ENCODE data around the gene PHACTR1. TPM values are rescaled to one million over a fixed set of nuclear protein-coding genes. Genes with fewer than 3 reads are reported as not detected.

Gene PHACTR1
- total RNA-seq, 1 donor from 2014 or later = 8.5 TPM

GRCh38 chr6:13248053-13248452 is 531.5 kb downstream of the PHACTR1 start:
- H4K20me1 ChIP-seq (ENCODE audit: insufficient read depth, low read length) = no peaks in the 10 kb centered on the region
- H3K4me1 ChIP-seq (ENCODE audit: insufficient read depth, low read length) = no peaks in the 10 kb centered on the region
- no peak overlapping the region for H3K4me3 Mint-ChIP-seq (ENCODE audit: unreplicated experiment)
- TF ChIP-seq, protein P1, sequence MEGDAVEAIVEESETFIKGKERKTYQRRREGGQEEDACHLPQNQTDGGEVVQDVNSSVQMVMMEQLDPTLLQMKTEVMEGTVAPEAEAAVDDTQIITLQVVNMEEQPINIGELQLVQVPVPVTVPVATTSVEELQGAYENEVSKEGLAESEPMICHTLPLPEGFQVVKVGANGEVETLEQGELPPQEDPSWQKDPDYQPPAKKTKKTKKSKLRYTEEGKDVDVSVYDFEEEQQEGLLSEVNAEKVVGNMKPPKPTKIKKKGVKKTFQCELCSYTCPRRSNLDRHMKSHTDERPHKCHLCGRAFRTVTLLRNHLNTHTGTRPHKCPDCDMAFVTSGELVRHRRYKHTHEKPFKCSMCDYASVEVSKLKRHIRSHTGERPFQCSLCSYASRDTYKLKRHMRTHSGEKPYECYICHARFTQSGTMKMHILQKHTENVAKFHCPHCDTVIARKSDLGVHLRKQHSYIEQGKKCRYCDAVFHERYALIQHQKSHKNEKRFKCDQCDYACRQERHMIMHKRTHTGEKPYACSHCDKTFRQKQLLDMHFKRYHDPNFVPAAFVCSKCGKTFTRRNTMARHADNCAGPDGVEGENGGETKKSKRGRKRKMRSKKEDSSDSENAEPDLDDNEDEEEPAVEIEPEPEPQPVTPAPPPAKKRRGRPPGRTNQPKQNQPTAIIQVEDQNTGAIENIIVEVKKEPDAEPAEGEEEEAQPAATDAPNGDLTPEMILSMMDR (IDR thresholded peaks at IDR 0.05; ENCODE audit: insufficient read depth, low read depth, low read length) = no peak
- TF ChIP-seq EZH2 (IDR thresholded peaks at IDR 0.05; ENCODE audit: insufficient read depth, low read length) = no peak
- no peaks in the 10 kb centered on the region for H3K36me3 ChIP-seq (ENCODE audit: insufficient read depth, low read length)
- DNase-seq (ENCODE audit: low read depth) (peak; percentile 81), FAIRE-seq (no peak)
- H2AFZ ChIP-seq (ENCODE audit: low read depth, low read length) = peak overlapping the region; percentile 43
- no peaks in the 10 kb centered on the region for H3K27me3 ChIP-seq (ENCODE audit: insufficient read depth, low read length)
- H3K4me1 Mint-ChIP-seq (ENCODE audit: low read depth, unreplicated experiment) = peaks cover 10% of the 10 kb centered on the region
- no peaks in the 10 kb centered on the region for H3K79me2 ChIP-seq (ENCODE audit: insufficient read depth, low read length)
- H3K36me3 Mint-ChIP-seq (ENCODE audit: low read depth, unreplicated experiment) = peaks cover 4% of the 10 kb centered on the region
- H3K27ac Mint-ChIP-seq (ENCODE audit: unreplicated experiment) = peak overlapping the region; percentile 80
- no peak overlapping the region for H3K4me3 ChIP-seq (ENCODE audit: insufficient read depth, low read depth, low read length)
- H3K4me2 ChIP-seq (ENCODE audit: low read length) = no peak overlapping the region
- no peaks in the 10 kb centered on the region for H3K27me3 Mint-ChIP-seq (ENCODE audit: low read depth, unreplicated experiment)
- H3K9me3 ChIP-seq (ENCODE audit: insufficient read depth, low read depth, low read length) = no peaks in the 10 kb centered on the region
- no peak overlapping the region for H3K27ac ChIP-seq (ENCODE audit: low read depth, low read length)
- no peaks in the 10 kb centered on the region for H3K9me3 Mint-ChIP-seq (ENCODE audit: unreplicated experiment)
- no peak overlapping the region for H3K9ac ChIP-seq (ENCODE audit: low read length)

DNA sequence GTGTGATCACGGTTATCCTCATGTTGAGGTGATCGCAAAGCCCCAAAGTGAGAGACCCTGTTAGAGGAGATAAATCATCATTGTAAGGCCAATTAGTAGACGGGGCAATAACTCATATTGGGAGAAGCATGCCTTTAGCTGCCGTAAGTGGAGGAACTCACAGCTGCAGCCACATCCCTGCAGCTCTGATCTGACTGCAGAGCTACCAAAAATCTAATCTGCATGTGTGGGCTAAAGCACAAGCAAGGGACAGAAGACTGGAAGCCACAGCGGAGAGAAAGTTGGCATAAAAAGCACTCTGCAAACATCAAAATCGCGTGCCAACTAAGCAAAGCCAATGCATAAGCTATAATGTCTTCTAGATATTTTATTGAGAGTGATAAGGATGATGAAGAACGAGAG is 532.0 kb downstream of the PHACTR1 start:
- no peak overlapping the region for H2AFZ ChIP-seq (ENCODE audit: low read depth, low read length)
- FAIRE-seq (no peak), DNase-seq (ENCODE audit: low read depth) (no peak)
- no peak overlapping the region for H3K4me3 Mint-ChIP-seq (ENCODE audit: unreplicated experiment)
- H3K9ac ChIP-seq (ENCODE audit: low read length) = no peak overlapping the region
- no peaks in the 10 kb centered on the region for H3K27me3 Mint-ChIP-seq (ENCODE audit: low read depth, unreplicated experiment)
- H3K79me2 ChIP-seq (ENCODE audit: insufficient read depth, low read length) = no peaks in the 10 kb centered on the region
- H3K27me3 ChIP-seq (ENCODE audit: insufficient read depth, low read length) = no peaks in the 10 kb centered on the region
- peaks cover 4% of the 10 kb centered on the region for H3K36me3 Mint-ChIP-seq (ENCODE audit: low read depth, unreplicated experiment)
- no peaks in the 10 kb centered on the region for H3K9me3 Mint-ChIP-seq (ENCODE audit: unreplicated experiment)
- H3K4me1 ChIP-seq (ENCODE audit: insufficient read depth, low read length) = no peaks in the 10 kb centered on the region
- no peak overlapping the region for H3K4me3 ChIP-seq (ENCODE audit: insufficient read depth, low read depth, low read length)
- H3K27ac Mint-ChIP-seq (ENCODE audit: unreplicated experiment) = peak overlapping the region; percentile 80
- H3K4me1 Mint-ChIP-seq (ENCODE audit: low read depth, unreplicated experiment) = peaks cover 10% of the 10 kb centered on the region
- H3K27ac ChIP-seq (ENCODE audit: low read depth, low read length) = no peak overlapping the region
- TF ChIP-seq, protein P1 (IDR thresholded peaks at IDR 0.05; ENCODE audit: insufficient read depth, low read depth, low read length) = no peak
- TF ChIP-seq EZH2 (IDR thresholded peaks at IDR 0.05; ENCODE audit: insufficient read depth, low read length) = no peak
- no peaks in the 10 kb centered on the region for H4K20me1 ChIP-seq (ENCODE audit: insufficient read depth, low read length)
- H3K36me3 ChIP-seq (ENCODE audit: insufficient read depth, low read length) = no peaks in the 10 kb centered on the region
- no peaks in the 10 kb centered on the region for H3K9me3 ChIP-seq (ENCODE audit: insufficient read depth, low read depth, low read length)
- no peak overlapping the region for H3K4me2 ChIP-seq (ENCODE audit: low read length)

DNA sequence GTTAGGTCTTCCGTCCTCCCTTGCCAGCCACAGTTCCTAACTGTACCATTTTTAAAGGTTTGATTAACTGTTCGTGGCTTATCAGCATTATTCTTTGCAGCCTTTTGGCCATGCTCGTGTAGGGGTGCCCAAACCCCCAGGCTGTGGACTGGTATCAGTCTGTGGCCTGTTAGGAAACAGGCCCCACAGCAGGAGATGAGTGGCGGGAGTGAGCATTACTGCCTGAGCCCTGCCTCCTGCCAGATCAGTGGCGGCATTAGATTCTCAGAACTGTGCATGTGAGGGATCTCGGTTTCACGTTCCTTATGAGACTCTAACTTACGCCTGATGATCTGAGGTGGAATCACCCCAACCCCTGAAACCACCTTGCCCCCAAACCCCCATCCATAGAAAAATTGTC is 532.4 kb downstream of the PHACTR1 start:
- Mint-ChIP-seq H3K27ac (ENCODE audit: unreplicated experiment) (peak overlapping the region; percentile 80), H3K4me1 (ENCODE audit: low read depth, unreplicated experiment) (peaks cover 10% of the 10 kb centered on the region), H3K27me3 (ENCODE audit: low read depth, unreplicated experiment) (no peaks in the 10 kb centered on the region), H3K4me3 (ENCODE audit: unreplicated experiment) (no peak overlapping the region), H3K9me3 (ENCODE audit: unreplicated experiment) (no peaks in the 10 kb centered on the region), H3K36me3 (ENCODE audit: low read depth, unreplicated experiment) (peaks cover 4% of the 10 kb centered on the region)
- Histone ChIP-seq H3K79me2 (ENCODE audit: insufficient read depth, low read length) (no peaks in the 10 kb centered on the region), H3K9me3 (ENCODE audit: insufficient read depth, low read depth, low read length) (no peaks in the 10 kb centered on the region), H3K4me2 (ENCODE audit: low read length) (no peak overlapping the region), H3K9ac (ENCODE audit: low read length) (no peak overlapping the region), H3K27ac (ENCODE audit: low read depth, low read length) (no peak overlapping the region), H3K4me1 (ENCODE audit: insufficient read depth, low read length) (no peaks in the 10 kb centered on the region), H4K20me1 (ENCODE audit: insufficient read depth, low read length) (no peaks in the 10 kb centered on the region), H3K27me3 (ENCODE audit: insufficient read depth, low read length) (no peaks in the 10 kb centered on the region), H2AFZ (ENCODE audit: low read depth, low read length) (no peak overlapping the region), H3K4me3 (ENCODE audit: insufficient read depth, low read depth, low read length) (no peak overlapping the region), H3K36me3 (ENCODE audit: insufficient read depth, low read length) (no peaks in the 10 kb centered on the region)
- DNase-seq (ENCODE audit: low read depth) (no peak), FAIRE-seq (no peak)
- no peak for TF ChIP-seq EZH2 (IDR thresholded peaks at IDR 0.05; ENCODE audit: insufficient read depth, low read length)
- TF ChIP-seq, protein P1 (IDR thresholded peaks at IDR 0.05; ENCODE audit: insufficient read depth, low read depth, low read length) = no peak

Data from astrocyte (in vitro differentiated cells and primary cell).